Measurements from ENCODE around the gene KDM2B.

Gene KDM2B

GRCh38 chr12:121444842-121445202 lies 136.0 kb downstream of the KDM2B start:
- no peaks in the 10 kb centered on the region for H3K27me3 ChIP-seq (ENCODE audit: low read depth, low read length)
- H2AFZ ChIP-seq (ENCODE audit: low read depth, low read length), result no peak overlapping the region
- no peak overlapping the region for H3K27ac ChIP-seq (ENCODE audit: low read length)
- peaks cover 77% of the 10 kb centered on the region for H3K79me2 ChIP-seq (ENCODE audit: low read length)
- TF ChIP-seq EZH2phosphoT487 (IDR thresholded peaks at IDR 0.05; ENCODE audit: low read depth), result no peak
- no peak for TF ChIP-seq CTCF (IDR thresholded peaks at IDR 0.05; ENCODE audit: low read depth, low read length)
- peaks cover 74% of the 10 kb centered on the region for H4K20me1 ChIP-seq (ENCODE audit: insufficient read depth, low read length)
- no peak overlapping the region for H3K4me2 ChIP-seq (ENCODE audit: low read length)
- no peaks in the 10 kb centered on the region for H3K9me3 ChIP-seq (ENCODE audit: insufficient read depth, low read length)
- H3K36me3 ChIP-seq (replicated peaks; ENCODE audit: low read depth, low read length), result peaks cover 83% of the 10 kb centered on the region
- no peaks in the 10 kb centered on the region for H3K4me1 ChIP-seq (ENCODE audit: low read length)
- no peak overlapping the region for H3K4me3 ChIP-seq (ENCODE audit: low read length)
- H3K9ac ChIP-seq (ENCODE audit: low read length), result no peak overlapping the region

- Histone ChIP-seq H3K27me3 (ENCODE audit: low read depth, low read length) (no peaks in the 10 kb centered on the region), H3K9ac (ENCODE audit: low read length) (no peak overlapping the region), H3K36me3 (replicated peaks; ENCODE audit: low read depth, low read length) (peaks cover 84% of the 10 kb centered on the region), H3K4me1 (ENCODE audit: low read length) (no peaks in the 10 kb centered on the region), H3K4me3 (ENCODE audit: low read length) (no peak overlapping the region), H3K27ac (ENCODE audit: low read length) (no peak overlapping the region), H3K9me3 (ENCODE audit: insufficient read depth, low read length) (no peaks in the 10 kb centered on the region), H4K20me1 (ENCODE audit: insufficient read depth, low read length) (peaks cover 72% of the 10 kb centered on the region), H3K4me2 (ENCODE audit: low read length) (no peak overlapping the region), H2AFZ (ENCODE audit: low read depth, low read length) (no peak overlapping the region), H3K79me2 (ENCODE audit: low read length) (peaks cover 74% of the 10 kb centered on the region)
- TF ChIP-seq CTCF (IDR thresholded peaks at IDR 0.05; ENCODE audit: low read depth, low read length) (no peak), EZH2phosphoT487 (IDR thresholded peaks at IDR 0.05; ENCODE audit: low read depth) (no peak)
Measured at GRCh38 chr12:121443911-121444841, 136.6 kb downstream of the KDM2B start.

GRCh38 chr12:121443193-121443870 lies 137.5 kb downstream of the KDM2B start:
- Histone ChIP-seq H3K36me3 (replicated peaks; ENCODE audit: low read depth, low read length) (peaks cover 85% of the 10 kb centered on the region), H3K4me1 (ENCODE audit: low read length) (no peaks in the 10 kb centered on the region), H3K27ac (ENCODE audit: low read length) (no peak overlapping the region), H3K4me3 (ENCODE audit: low read length) (no peak overlapping the region), H3K4me2 (ENCODE audit: low read length) (no peak overlapping the region), H2AFZ (ENCODE audit: low read depth, low read length) (no peak overlapping the region), H3K9ac (ENCODE audit: low read length) (no peak overlapping the region), H3K79me2 (ENCODE audit: low read length) (peaks cover 72% of the 10 kb centered on the region), H3K27me3 (ENCODE audit: low read depth, low read length) (no peaks in the 10 kb centered on the region), H3K9me3 (ENCODE audit: insufficient read depth, low read length) (no peaks in the 10 kb centered on the region), H4K20me1 (ENCODE audit: insufficient read depth, low read length) (peaks cover 72% of the 10 kb centered on the region)
- TF ChIP-seq CTCF (IDR thresholded peaks at IDR 0.05; ENCODE audit: low read depth, low read length) (peak; percentile 69), EZH2phosphoT487 (IDR thresholded peaks at IDR 0.05; ENCODE audit: low read depth) (no peak)

Measured in OCI-LY3 (cell line).